ENCODE results near the gene TMEM225B.
"Not testable (repeated sequence)": the region's sequence is repeated elsewhere in the genome, so short reads cannot be mapped to it uniquely, and the experiment has no call there.

Gene TMEM225B

GRCh38 chr7:99623091-99623693 lies 25.1 kb downstream of the TMEM225B start:
- no peak for DNase-seq (ENCODE audit: low read depth)

DNA sequence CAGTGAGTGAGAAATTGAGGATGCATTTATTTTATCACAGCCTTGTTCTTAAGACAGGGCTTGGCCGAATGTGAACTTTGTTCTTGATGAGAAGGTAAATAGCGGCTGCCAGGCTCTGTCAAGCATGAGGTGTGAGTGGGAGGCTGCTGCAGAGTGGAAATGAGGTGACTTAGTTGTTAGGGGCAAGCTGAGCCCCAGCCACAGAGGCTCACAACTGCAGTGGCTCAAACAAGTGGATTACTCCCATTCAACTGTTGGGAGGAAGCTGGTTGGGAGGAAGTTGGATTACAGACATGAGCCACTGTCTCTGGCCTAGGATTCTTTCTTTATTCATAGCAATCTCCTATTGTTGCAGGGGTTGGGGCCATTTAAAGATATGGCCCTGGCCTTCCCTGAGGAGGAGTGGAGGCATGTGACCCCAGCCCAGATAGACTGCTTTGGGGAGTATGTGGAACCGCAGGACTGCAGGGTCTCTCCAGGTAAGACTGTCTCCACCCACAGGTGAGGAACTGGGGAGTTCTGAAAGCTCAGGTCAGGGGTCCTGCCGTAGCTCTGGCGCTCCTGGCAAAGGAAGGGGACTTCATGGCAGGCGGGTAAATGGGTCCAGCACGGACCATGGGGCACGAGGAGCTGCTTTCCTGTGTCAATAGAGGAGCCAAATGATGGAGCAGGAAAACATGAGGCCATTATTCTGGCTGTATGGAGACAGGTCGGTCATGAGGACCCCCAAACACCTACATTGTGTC lies 25.8 kb downstream of the TMEM225B start:
- DNase-seq (ENCODE audit: low read depth), result peak; percentile 9

- peak; percentile 46 for DNase-seq (ENCODE audit: low read depth)
These were observed 26.4 kb downstream of the TMEM225B start for GRCh38 chr7:99624484-99624883.

- no peak for DNase-seq (ENCODE audit: low read depth)
These were observed 27.3 kb downstream of the TMEM225B start for GRCh38 chr7:99625321-99625720.

GRCh38 chr7:99625961-99626360 lies 27.9 kb downstream of the TMEM225B start:
- no peak for DNase-seq (ENCODE audit: low read depth)

- no peak for DNase-seq (ENCODE audit: low read depth)
These were observed 28.6 kb downstream of the TMEM225B start for GRCh38 chr7:99626661-99627060.

- DNase-seq (ENCODE audit: low read depth), result no peak
These were observed 29.4 kb downstream of the TMEM225B start for GRCh38 chr7:99627513-99627912.

DNA sequence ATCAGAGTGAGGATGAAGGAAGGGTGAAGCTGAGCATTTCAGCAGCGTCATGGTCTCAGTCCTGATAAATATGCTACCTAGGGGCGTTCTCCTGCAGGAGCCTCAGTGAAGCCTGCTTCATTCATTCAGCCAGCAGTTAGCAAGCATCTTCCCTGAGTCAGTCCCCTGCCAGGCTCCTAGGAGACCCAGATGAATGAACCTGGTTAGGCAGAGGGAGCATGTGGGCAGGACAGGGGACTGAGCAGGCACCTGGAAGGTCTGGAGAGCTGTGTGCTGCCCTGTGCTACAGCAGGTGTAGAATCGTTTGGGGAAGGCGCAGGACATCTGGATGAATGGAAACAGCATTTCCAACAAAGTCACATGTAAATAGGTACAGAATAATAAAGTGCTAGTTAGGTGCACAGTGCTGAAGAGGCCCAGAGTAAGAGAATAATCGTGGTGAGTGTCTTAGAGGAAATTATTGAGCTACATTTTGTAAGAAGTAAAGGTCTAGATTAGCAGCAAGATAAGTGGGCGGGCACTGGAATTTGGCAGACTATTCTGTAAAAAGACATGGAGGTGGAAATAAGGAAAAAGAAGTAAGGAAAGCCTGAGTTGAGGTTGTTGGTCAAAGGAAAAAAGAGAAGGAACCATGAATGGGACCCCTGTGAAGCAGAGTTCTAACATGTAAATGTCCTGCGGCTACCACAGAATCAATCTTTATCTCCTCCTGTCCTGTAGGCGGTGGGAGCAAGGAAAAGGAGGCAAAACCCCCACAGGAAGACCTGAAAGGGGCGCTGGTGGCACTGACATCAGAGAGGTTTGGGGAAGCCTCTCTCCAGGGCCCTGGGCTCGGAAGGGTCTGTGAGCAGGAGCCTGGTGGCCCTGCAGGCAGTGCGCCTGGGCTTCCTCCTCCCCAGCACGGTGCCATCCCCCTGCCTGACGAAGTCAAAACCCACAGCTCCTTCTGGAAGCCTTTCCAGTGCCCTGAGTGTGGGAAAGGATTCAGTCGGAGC lies 30.7 kb downstream of the TMEM225B start:
- no peak for DNase-seq (ENCODE audit: low read depth)

GRCh38 chr7:99629643-99630042 lies 31.6 kb downstream of the TMEM225B start:
- DNase-seq (ENCODE audit: low read depth), result no peak

DNA sequence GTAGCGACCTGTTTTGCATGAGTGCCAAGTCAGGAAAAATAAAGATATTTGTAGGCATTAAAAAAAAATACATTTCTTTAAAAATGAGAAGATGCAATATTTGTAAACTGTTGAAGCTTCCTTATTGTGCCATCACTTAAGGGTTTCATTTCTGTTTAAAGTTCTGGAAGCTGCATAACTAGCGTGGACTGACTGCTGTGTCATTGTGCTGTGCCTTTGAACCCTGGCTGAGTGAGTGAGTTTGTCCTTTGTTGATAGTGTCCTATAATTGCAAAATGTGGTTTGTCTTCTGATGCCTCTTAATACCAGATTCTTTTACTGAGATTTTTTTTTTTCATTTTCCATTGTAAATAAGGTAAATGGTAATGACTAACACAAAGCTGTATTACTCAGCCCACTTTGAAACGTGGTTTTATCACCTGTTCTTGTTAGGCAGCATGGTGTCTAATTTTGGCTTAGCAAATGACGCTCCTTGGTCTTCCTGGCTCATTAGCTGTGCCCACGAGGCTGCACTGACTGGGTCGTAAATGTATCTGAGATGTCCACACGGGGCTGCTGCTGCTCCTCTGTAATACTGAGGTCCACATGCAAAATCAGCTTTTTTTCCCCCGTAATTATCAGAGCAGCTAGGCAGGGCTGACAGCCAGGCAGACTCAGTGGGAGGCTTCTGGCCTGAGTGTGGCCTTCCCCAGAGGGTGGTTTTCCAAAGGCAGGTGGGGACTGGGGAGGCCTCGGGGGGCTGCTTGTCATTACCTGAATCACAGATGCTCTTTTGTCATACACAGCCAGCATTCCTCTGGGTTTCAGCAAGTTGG lies 33.4 kb downstream of the TMEM225B start:
- DNase-seq (ENCODE audit: low read depth), result no peak

DNA sequence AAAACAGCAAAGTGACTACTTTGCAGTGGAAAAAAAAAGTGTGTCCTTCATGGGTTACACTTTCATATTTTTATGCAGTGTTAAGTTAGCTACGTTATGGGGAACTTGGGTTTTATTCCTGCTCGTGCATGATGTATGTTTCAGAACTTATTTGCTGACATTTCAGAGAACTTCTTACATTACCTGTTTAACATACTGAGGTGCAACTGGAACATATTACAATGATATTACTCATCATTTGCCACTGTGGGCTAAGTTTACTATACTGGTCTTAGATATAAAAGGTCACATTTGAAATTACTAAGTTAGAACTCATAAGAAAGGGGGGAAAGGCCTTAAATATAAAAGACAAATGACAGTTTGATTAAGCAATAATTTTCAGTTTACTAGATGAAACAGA lies 39.3 kb downstream of the TMEM225B start:
- not testable (repeated sequence) for DNase-seq (ENCODE audit: low read depth)

- DNase-seq (ENCODE audit: low read depth), result no peak
These were observed 40.7 kb downstream of the TMEM225B start for GRCh38 chr7:99638731-99639130.

- no peak for DNase-seq (ENCODE audit: low read depth)
These were observed 41.2 kb downstream of the TMEM225B start for GRCh38 chr7:99639267-99639666.

DNA sequence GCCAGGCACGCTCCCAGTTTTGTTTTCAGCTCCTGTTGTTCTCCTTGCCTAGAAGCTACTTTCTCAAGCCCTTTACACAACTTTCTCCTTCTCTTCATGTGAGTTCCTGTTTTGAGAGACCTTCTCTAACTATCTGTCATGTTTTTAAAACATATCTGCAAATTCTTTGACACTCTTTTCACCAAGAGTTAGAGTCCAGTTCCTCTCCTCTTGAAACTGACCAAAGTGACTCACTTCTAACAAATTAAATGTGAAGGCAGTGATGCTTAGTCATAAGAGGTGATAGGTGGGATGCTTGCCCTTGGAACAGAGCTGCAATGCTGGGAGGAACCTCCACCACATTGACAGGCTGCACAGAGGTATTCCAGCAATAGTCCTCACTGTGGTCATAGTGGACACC lies 44.0 kb downstream of the TMEM225B start:
- no peak for DNase-seq (ENCODE audit: low read depth)

DNA sequence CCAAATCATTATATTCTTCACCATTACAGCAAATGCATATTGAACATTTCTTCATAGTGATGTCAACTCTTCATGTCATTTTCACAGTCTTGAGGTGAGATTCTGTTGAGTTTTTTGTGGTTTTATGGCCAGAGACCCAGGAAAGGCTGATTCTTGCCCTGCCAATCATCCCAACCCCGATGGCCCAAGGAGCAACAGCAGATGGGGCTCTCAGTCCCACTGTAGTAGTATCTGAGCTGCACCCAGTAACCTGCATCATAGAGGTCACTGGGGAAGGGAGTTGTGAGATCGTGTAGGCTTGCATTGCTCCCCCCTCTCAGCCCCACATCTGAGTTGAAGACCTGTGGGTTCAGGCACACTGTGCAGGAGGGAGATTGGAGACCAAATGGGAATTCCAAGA lies 45.4 kb downstream of the TMEM225B start:
- no peak for DNase-seq (ENCODE audit: low read depth)

DNA sequence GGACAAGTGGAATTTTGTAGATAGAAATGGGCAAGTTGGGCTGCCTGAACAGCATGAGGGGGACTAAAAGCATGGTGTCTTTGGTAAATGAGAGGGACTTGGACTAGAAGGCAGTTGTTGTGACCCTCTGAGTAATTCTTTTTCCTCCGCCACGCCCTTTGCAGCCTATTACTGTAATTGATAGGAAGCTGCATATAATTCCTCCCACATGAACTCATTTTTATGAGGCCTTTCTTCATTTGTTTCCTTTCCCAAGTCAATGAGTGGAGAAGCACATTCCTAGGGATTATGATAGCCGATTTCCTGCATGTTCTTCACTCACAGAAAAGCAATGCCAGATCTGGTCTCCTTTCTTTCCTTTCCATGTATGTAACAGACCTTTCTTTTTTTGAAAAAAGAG lies 46.4 kb downstream of the TMEM225B start:
- no peak for DNase-seq (ENCODE audit: low read depth)

- DNase-seq (ENCODE audit: low read depth), result no peak
These were observed 47.5 kb downstream of the TMEM225B start for GRCh38 chr7:99645590-99645989.

DNA sequence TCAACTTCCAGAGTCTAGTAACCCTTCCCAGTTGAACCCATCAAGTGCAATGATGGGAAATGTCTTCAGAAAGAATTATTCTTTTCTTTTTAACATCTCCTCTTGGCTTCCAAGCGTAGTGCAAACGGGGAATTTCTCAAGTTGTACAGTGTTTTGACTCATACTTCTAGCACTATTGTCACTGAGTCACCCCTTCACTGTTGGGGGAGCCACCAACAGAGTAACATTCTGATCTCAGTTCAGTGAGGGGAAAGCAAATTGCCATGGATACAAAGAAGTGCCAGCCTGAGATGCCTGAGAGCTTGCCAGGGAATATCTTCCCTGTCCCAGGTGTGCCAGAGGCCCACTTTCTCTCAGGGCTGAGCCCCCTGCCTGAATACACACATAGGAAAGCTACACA lies 50.8 kb downstream of the TMEM225B start:
- DNase-seq (ENCODE audit: low read depth), result no peak

DNA sequence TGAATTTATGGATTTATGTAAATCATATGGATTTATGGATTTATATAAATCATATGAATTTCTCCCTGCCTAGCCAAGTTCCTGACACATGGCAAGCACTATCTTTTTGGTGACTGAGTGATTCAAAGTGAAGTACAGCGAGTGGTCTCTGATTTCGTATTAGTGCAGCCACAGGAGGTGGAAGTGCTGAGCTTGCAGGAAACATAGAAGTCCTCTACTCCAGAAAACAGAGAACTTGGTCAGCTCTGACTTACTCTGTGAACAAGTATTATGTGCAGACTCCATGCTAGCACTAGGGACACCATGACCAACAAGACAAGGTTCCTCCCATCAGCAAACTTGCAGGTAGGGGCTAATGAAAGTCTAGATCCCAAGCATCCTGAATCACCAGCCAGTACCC lies 53.2 kb downstream of the TMEM225B start:
- no peak for DNase-seq (ENCODE audit: low read depth)

GRCh38 chr7:99652671-99653070 lies 54.6 kb downstream of the TMEM225B start:
- no peak for DNase-seq (ENCODE audit: low read depth)

DNA sequence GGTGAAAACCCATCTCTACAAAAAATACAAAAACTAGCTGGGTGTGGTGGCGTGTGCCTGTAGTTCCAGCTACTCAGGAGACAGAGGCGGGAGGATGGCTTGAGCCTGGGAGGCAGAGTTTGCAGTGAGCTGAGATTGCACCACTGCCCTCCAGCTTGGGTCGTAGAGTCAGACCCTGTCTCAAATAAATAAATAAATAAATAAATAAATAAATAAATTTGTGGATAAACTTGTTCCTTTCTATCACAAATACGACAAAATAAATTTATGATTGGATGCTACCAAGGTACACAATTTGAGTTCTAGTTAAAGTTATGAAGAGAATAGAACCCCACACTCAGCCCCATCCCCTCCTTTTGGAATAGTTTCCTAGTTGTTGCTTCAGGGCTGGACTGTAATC lies 55.2 kb downstream of the TMEM225B start:
- DNase-seq (ENCODE audit: low read depth), result not testable (repeated sequence)

GRCh38 chr7:99653754-99654153 lies 55.7 kb downstream of the TMEM225B start:
- no peak for DNase-seq (ENCODE audit: low read depth)
